K562 (cell line): ENCODE results near the gene GPR42. TPM values are rescaled to one million over a fixed set of nuclear protein-coding genes. Genes with fewer than 3 reads are reported as not detected.

ENCODE experiments used
- ATAC-seq: fragments of 200-7000 bp; cut with Tn5 transposase; 3 replicates; pipeline ENCODE4 v1.9.1; 2020; ENCODE audit warnings: moderate library complexity
- BruUV-seq: library from RNA; stranded (reverse); fragments of 400-500 nt; replicated peaks from 2 replicates; lab custom pipeline; 2021; lab: Mats Ljungman, UMichigan
- CTCF ChIA-PET: fragments of 300-600 bp; formaldehyde crosslinking; extraction: SDS; loops from one replicate; lab custom pipeline; 2021; ENCODE audit warnings: low intra/inter-chr PET ratio; lab: Yijun Ruan, JAX
- POLR2A ChIA-PET: fragments of 300-600, 350-650 bp; sonication (Branson Sonifier 250); formaldehyde crosslinking; extraction: SDS; loops from one replicate; lab custom pipeline; 2021; ENCODE audit warnings: antibody characterized with exemption, inconsistent platforms; lab: Yijun Ruan, JAX
- DNase-seq, 4 experiments: peaks; one replicate each; pipeline versions ENCODE4 v3.0.0 to v3.0.0-alpha.2; 2011 to 2018; ENCODE audit warnings: low spot score in 3 of 4, mixed read lengths in 3 of 4; ENCODE audit errors: extremely low read depth in 1 of 4
- FAIRE-seq: peaks from 2 replicates; lab custom pipeline; 2011; peaks lifted over from hg19 to GRCh38; lab: Jason Lieb, UNC
- H2AFZ ChIP-seq: 2 replicates; pipeline ENCODE4 v1.6.0; 2011; ENCODE audit warnings: low read depth, low read length, control low read depth, inconsistent platforms
- H3K27ac ChIP-seq: fragments of 200-600 bp; 3 replicates; pipeline ENCODE4 v1.8.0; 2011; ENCODE audit warnings: low read depth, mild to moderate bottlenecking, control low read depth, inconsistent platforms, low read length, moderate library complexity, mixed read lengths; ENCODE audit errors: extremely low read depth
- H3K27me3 ChIP-seq, 2 experiments: fragments of 300-600 bp in 1 of 2; 2 replicates in 1 of 2; 3 replicates in 1 of 2; pipeline versions ENCODE4 v1.6.0 to v1.8.0; 2011; ENCODE audit warnings: inconsistent platforms in 2 of 2, low read length in 2 of 2, mild to moderate bottlenecking in 1 of 2, mixed read lengths in 1 of 2, moderate library complexity in 1 of 2; ENCODE audit not compliant: control insufficient read depth in 2 of 2, insufficient read depth in 2 of 2
- H3K36me3 ChIP-seq: fragments of 300-600 bp; 3 replicates; pipeline ENCODE4 v1.8.0; 2011; ENCODE audit warnings: mild to moderate bottlenecking, low read length, inconsistent platforms; ENCODE audit not compliant: control insufficient read depth, insufficient read depth
- H3K4me1 ChIP-seq, 2 experiments: fragments of 200-600 bp in 1 of 2; replicated peaks in 1 of 2; 2 replicates in 1 of 2; 3 replicates in 1 of 2; pipeline versions ENCODE4 v1.5.1 to v1.8.0; 2011; ENCODE audit warnings: inconsistent platforms in 2 of 2, low read length in 2 of 2, mild to moderate bottlenecking in 1 of 2, mixed read lengths in 1 of 2, moderate library complexity in 1 of 2; ENCODE audit not compliant: control insufficient read depth in 2 of 2, insufficient read depth in 2 of 2
- H3K4me2 ChIP-seq: 2 replicates; pipeline ENCODE4 v1.6.1; 2011; ENCODE audit warnings: low read length, control low read depth, inconsistent platforms, mixed read lengths; ENCODE audit not compliant: insufficient read depth
- H3K4me3 ChIP-seq: fragments of 200-600 bp; sonication (generic), shearing (Covaris generic); 2 replicates; pipeline ENCODE4 v1.5.1; 2016; ENCODE audit warnings: control low read depth, inconsistent platforms
- H3K79me2 ChIP-seq: fragments of 200-600 bp; 3 replicates; pipeline ENCODE4 v1.8.0; 2011; ENCODE audit warnings: low read length, inconsistent platforms; ENCODE audit not compliant: control insufficient read depth, insufficient read depth
- H3K9ac ChIP-seq, 2 experiments: 2 replicates each; pipeline versions ENCODE4 v1.6.0 to v1.6.1; 2011; ENCODE audit warnings: low read depth in 2 of 2, low read length in 2 of 2, control low read depth in 1 of 2, inconsistent platforms in 1 of 2, mild to moderate bottlenecking in 1 of 2, mixed read lengths in 1 of 2; ENCODE audit not compliant: insufficient read depth in 1 of 2
- H3K9me1 ChIP-seq: one replicate; pipeline ENCODE4 v1.6.0; 2011; ENCODE audit warnings: inconsistent platforms, mild to moderate bottlenecking, low read length, moderate library complexity; ENCODE audit not compliant: control insufficient read depth, insufficient read depth
- H3K9me3 ChIP-seq: replicated peaks from 2 replicates; pipeline ENCODE4 v1.5.1; 2011; ENCODE audit warnings: low read depth, low read length, inconsistent platforms; ENCODE audit not compliant: control insufficient read depth, insufficient read depth
- H4K20me1 ChIP-seq: replicated peaks from 2 replicates; pipeline ENCODE4 v1.6.1; 2011; ENCODE audit warnings: low read length, inconsistent platforms, mixed read lengths; ENCODE audit not compliant: control insufficient read depth, insufficient read depth
- GATAD2B ChIP-seq: fragments of 450-650 bp; IDR thresholded peaks from 2 replicates; pipeline ENCODE4 v1.6.1; 2017; ENCODE audit warnings: mild to moderate bottlenecking, borderline replicate concordance
- HMBOX1 ChIP-seq: sonication (generic); IDR thresholded peaks from 2 replicates; pipeline ENCODE4 v1.6.1; 2016
- IRF2 ChIP-seq: sonication (generic); formaldehyde crosslinking; IDR thresholded peaks from 2 replicates; pipeline ENCODE4 v1.8.1; 2022; ENCODE audit warnings: mild to moderate bottlenecking, missing genetic modification reagents
- MYC ChIP-seq, 2 experiments: fragments of 250-450 bp in 1 of 2; sonication (Bioruptor Pico) in 1 of 2; IDR thresholded peaks; 2 replicates each; pipeline versions ENCODE4 v1.5.1 to v1.6.1; 2012 to 2021; ENCODE audit warnings: low read depth in 2 of 2, borderline replicate concordance in 1 of 2, improper control_type of control experiment in 1 of 2, low read length in 1 of 2, mild to moderate bottlenecking in 1 of 2, moderate library complexity in 1 of 2
- PCBP2 ChIP-seq: fragments of 200-400 bp; formaldehyde crosslinking; IDR thresholded peaks from 2 replicates; pipeline ENCODE4 v1.6.1; 2018; ENCODE audit warnings: low read length, low read depth, mild to moderate bottlenecking, moderate library complexity; ENCODE audit not compliant: poor library complexity, severe bottlenecking
- RBM34 ChIP-seq: fragments of 200-400 bp; formaldehyde crosslinking; IDR thresholded peaks from 2 replicates; pipeline ENCODE4 v1.6.1; 2018; ENCODE audit warnings: low read length, borderline replicate concordance; ENCODE audit not compliant: insufficient read depth
- THAP12 ChIP-seq: fragments of 250-450 bp; sonication (Bioruptor Pico); IDR thresholded peaks from 2 replicates; pipeline ENCODE4 v1.9.0; 2021; ENCODE audit warnings: mild to moderate bottlenecking, inconsistent platforms
- ZNF444 ChIP-seq: fragments of 250-450 bp; sonication (Bioruptor Pico); IDR thresholded peaks from 2 replicates; pipeline ENCODE4 v1.4.0; 2020; ENCODE audit warnings: mild to moderate bottlenecking, moderate library complexity
- ZNF668 ChIP-seq: fragments of 250-450 bp; sonication (Bioruptor Pico); IDR thresholded peaks from 2 replicates; pipeline ENCODE4 v1.8.0; 2022; ENCODE audit warnings: mild to moderate bottlenecking, inconsistent platforms
- ZNF717 ChIP-seq: fragments of 250-450 bp; sonication (Bioruptor Pico); IDR thresholded peaks from 2 replicates; pipeline ENCODE4 v1.5.0; 2021
- WGBS: fragments of 100-300 bp; shearing (Covaris generic); methylation state at CpG from one replicate; pipeline ENCODE4 v1.1.6; 2016; ENCODE audit warnings: low coverage, mixed read lengths; ENCODE audit not compliant: insufficient coverage; ENCODE audit errors: missing lambda C conversion rate; 5-methylcytosine and 5-hydroxymethylcytosine counted together
- in situ Hi-C: fragments of 300-500 bp; cut with MboI; formaldehyde crosslinking; loops from 4 replicates; pipeline ENCODE4 v1.15.0; 2018; ENCODE audit warnings: inconsistent platforms, mixed read lengths
- intact Hi-C: fragments of 100-400 bp; cut with micrococcal nuclease; formaldehyde crosslinking; loops from 2 replicates; pipeline ENCODE4 v1.14.2; 2022
- polyA plus RNA-seq, 8 experiments: library from polyadenylated mRNA; depleted of rRNA in 4 of 8; stranded (reverse) in 5 of 8; unstranded in 3 of 8; fragments of >200 nt; fragmentation: Nextera tagmentation in 2 of 8; fragmentation: Illumina TruSeq in 1 of 8; extraction: Ambion mirVana in 2 of 8; extraction: Trizol in 1 of 8; gene quantifications; 2 replicates each; pipeline versions ENCODE4 v1.2.1 to v1.2.3, GENCODE V29; 2011 to 2014; ENCODE audit warnings: inconsistent platforms in 1 of 8, missing spikeins in 1 of 8
- total RNA-seq, 7 experiments: library from RNA; depleted of rRNA in 6 of 7; stranded (reverse); fragments of >200 nt in 6 of 7; fragmentation: Illumina TruSeq in 2 of 7; extraction: Trizol in 2 of 7; gene quantifications; 2 replicates each; pipeline versions ENCODE4 v1.2.1 to v1.2.3, GENCODE V29; 2011 to 2021; ENCODE audit warnings: low replicate concordance in 1 of 7
- TF ChIP-seq, protein P1 (sequence below): fragments of 450-650 bp; conservative IDR thresholded peaks from 2 replicates; pipeline ENCODE4 v1.6.1; 2016; ENCODE audit warnings: missing genetic modification characterization, low read depth, mild to moderate bottlenecking, control low read depth, missing compliant biosample characterization

The GPR42 gene
- total and polyA plus RNA-seq, 9 of the 15 experiments (the other 6 are each of a cell fraction or from before 2014, with no cell fraction given) = not detected

- no peak for TF ChIP-seq HMBOX1
- TF ChIP-seq ZNF717 = no peak
Measured at GRCh38 chr19:35346193-35347052, 24.4 kb upstream of the GPR42 start (continued).

DNA sequence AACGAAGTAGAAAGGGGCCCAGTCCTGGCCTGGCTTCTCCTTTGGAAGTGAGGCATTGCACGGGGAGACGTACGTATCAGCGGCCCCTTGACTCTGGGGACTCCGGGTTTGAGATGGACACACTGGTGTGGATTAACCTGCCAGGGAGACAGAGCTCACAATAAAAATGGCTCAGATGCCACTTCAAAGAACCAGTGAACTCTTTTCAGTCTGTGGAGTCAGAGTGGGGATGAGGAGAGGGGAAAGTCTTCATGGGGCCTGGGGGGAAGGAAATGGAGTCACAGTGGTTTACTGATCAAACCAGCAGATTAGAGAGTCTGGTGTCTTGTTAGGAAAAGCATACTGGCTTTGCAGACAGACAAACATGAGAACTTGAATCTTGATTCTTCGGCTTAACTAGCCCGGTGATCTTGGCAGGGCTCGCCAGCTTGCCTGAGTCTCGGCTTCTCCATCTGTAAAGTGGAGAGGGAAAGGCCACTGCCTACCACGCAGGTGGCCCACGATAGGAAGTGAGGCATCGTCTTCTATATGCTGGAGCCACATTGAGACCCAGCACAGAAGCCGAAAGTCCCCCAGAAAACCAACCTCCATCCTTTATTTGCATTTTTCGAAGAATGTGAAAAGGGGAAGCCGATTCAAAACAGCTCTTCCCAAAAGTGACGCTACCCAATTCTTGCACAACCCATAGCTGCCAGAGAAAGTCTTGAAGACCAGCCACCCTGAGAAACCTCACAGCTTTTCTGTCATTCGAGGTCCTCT, 23.5 kb upstream of the GPR42 start, which contains the start of gene FFAR1:
FFAR1 (plus strand) TSS at position 732 of the 759 bp plus-strand sequence. CDS start 3,650 bp downstream, outside the sequence.
- Histone ChIP-seq H3K4me3 (no peak within 1 kb of the TSS), H3K79me2 (no peaks in the 10 kb centered on the region), H4K20me1 (no peaks in the 10 kb centered on the region), H3K27ac (no peak within 1 kb of the TSS), H3K36me3 (no peaks in the 10 kb centered on the region), H3K4me1 (peaks cover 7 to 39% of the 10 kb centered on the region in 2 experiments; a peak in 3 of 5 replicates), H2AFZ (no peak within 1 kb of the TSS), H3K9me1 (no peaks in the 10 kb centered on the region), H3K9me3 (no peaks in the 10 kb centered on the region), H3K9ac (no peak within 1 kb of the TSS), H3K4me2 (no peak within 1 kb of the TSS), H3K27me3 (0 out of 5 replicates have a peak, but pooled peaks cover 0 to 3% of the 10 kb centered on the region in 2 experiments)
- CTCF ChIA-PET = no interaction called here
- intact Hi-C loops = no loop called here
- POLR2A ChIA-PET = interaction anchor here (0.7 kb wide), 1 partner anchor 40 kb away, joined by 5 read pairs; no protein-coding TSS in a partner anchor
- ATAC-seq (no peak), DNase-seq (peak in 2 of 4 experiments; percentile 4 to 13), FAIRE-seq (peak; percentile 46)
- 17% methylated on average over 15 of the region's 18 CpGs for WGBS
- BruUV-seq = no TSS peak
- in situ Hi-C loops = no loop called here
- TF ChIP-seq, protein P1, sequence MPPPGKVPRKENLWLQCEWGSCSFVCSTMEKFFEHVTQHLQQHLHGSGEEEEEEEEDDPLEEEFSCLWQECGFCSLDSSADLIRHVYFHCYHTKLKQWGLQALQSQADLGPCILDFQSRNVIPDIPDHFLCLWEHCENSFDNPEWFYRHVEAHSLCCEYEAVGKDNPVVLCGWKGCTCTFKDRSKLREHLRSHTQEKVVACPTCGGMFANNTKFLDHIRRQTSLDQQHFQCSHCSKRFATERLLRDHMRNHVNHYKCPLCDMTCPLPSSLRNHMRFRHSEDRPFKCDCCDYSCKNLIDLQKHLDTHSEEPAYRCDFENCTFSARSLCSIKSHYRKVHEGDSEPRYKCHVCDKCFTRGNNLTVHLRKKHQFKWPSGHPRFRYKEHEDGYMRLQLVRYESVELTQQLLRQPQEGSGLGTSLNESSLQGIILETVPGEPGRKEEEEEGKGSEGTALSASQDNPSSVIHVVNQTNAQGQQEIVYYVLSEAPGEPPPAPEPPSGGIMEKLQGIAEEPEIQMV = peak; percentile 71
- no peak for TF ChIP-seq PCBP2
- no peak for TF ChIP-seq MYC (IDR thresholded peaks at IDR 0.05; ENCODE audit: low read depth, low read length)
- no peak for TF ChIP-seq MYC (CRISPR knock-in tag; IDR thresholded peaks at IDR 0.05; ENCODE audit: borderline replicate concordance, low read depth)
- TF ChIP-seq IRF2 (CRISPR knock-in tag) = no peak
- TF ChIP-seq THAP12 (CRISPR knock-in tag) = no peak
- no peak for TF ChIP-seq ZNF668 (CRISPR knock-in tag)
- no peak for TF ChIP-seq GATAD2B
- no peak for TF ChIP-seq RBM34
- TF ChIP-seq ZNF444 = no peak
